Spleen (tissue), 11 donors: ENCODE measurements around the gene RFXANK. TPM values are rescaled to one million over a fixed set of nuclear protein-coding genes. Genes with fewer than 3 reads are reported as not detected.

Experiments used
- DNase-seq: peaks from one replicate; pipeline ENCODE4 v3.0.0-alpha.2; 2020
- H3K27ac ChIP-seq, 8 donors: fragments of 200-600 bp; sonication (generic) in 7 of 8; 1 replicate in 4 of 8; 2 replicates in 4 of 8; pipeline versions ENCODE4 v1.5.0 to v1.8.0; 2016 to 2021; ENCODE audit warnings: inconsistent platforms in 4 of 8, mild to moderate bottlenecking in 4 of 8, moderate library complexity in 1 of 8
- H3K27me3 ChIP-seq, 7 donors: fragments of 200-600 bp; sonication (generic) in 6 of 7; replicated peaks in 1 of 7; 1 replicate in 4 of 7; 2 replicates in 3 of 7; pipeline versions ENCODE4 v1.5.0 to v1.8.0; 2016 to 2021; ENCODE audit warnings: inconsistent platforms in 3 of 7, mild to moderate bottlenecking in 1 of 7
- H3K36me3 ChIP-seq, 6 donors: fragments of 200-600 bp; sonication (generic) in 5 of 6; 1 replicate in 4 of 6; 2 replicates in 2 of 6; pipeline versions ENCODE4 v1.5.0 to v1.8.0; 2016 to 2021; ENCODE audit warnings: inconsistent platforms in 2 of 6
- H3K4me1 ChIP-seq, 6 donors: fragments of 200-600 bp; sonication (generic) in 5 of 6; 1 replicate in 3 of 6; 2 replicates in 3 of 6; pipeline versions ENCODE4 v1.5.0 to v1.8.0; 2016 to 2021; ENCODE audit warnings: inconsistent platforms in 3 of 6
- H3K4me3 ChIP-seq, 8 donors: fragments of 200-600 bp; sonication (generic) in 7 of 8; 1 replicate in 4 of 8; 2 replicates in 4 of 8; pipeline versions ENCODE4 v1.5.0 to v1.8.0; 2016 to 2021; ENCODE audit warnings: inconsistent platforms in 4 of 8, mild to moderate bottlenecking in 4 of 8, moderate library complexity in 2 of 8
- H3K9me3 ChIP-seq, 8 donors: fragments of 200-600 bp; sonication (generic) in 7 of 8; 1 replicate in 4 of 8; 2 replicates in 4 of 8; pipeline versions ENCODE4 v1.5.0 to v1.8.0; 2016 to 2021; ENCODE audit warnings: inconsistent platforms in 4 of 8
- CTCF ChIP-seq, 11 experiments: fragments of 200-600 bp in 7 of 11; fragments of 450-650 bp in 4 of 11; sonication (generic) in 4 of 11; IDR thresholded peaks in 8 of 11; conservative IDR thresholded peaks in 3 of 11; 1 replicate in 7 of 11; 2 replicates in 4 of 11; pipeline versions ENCODE4 v1.4.0 to v1.8.0; 2016 to 2021; ENCODE audit warnings: antibody characterized with exemption in 11 of 11, inconsistent platforms in 4 of 11, mild to moderate bottlenecking in 1 of 11
- POLR2A ChIP-seq, 3 donors: fragments of 450-650 bp; IDR thresholded peaks; one replicate each; pipeline ENCODE4 v1.5.1; 2017; ENCODE audit warnings: antibody characterized with exemption in 3 of 3, mild to moderate bottlenecking in 1 of 3
- POLR2AphosphoS5 ChIP-seq, 3 donors: sonication (generic); formaldehyde crosslinking; IDR thresholded peaks; one replicate each; pipeline ENCODE4 v1.5.1; 2017; ENCODE audit warnings: antibody characterized with exemption in 3 of 3
- WGBS, 5 donors: extraction: QIAGEN DNeasy Blood & Tissue Kit in 3 of 5; methylation state at CpG; one replicate each; pipeline versions ENCODE4 v1.1.5 to v1.1.7; 2013 to 2018; 5-methylcytosine and 5-hydroxymethylcytosine counted together
- intact Hi-C: fragments of 100-400 bp; cut with DNase I; formaldehyde crosslinking; loops from one replicate; pipeline ENCODE4 v1.15.0; 2023; ENCODE audit warnings: low total_unique reads
- polyA plus RNA-seq, 3 donors: library from polyadenylated mRNA; stranded (reverse); fragments of 200-250 nt; gene quantifications; one replicate each; pipeline ENCODE4 v1.2.1, GENCODE V29; 2013
- total RNA-seq, 7 donors: library from RNA; depleted of rRNA in 3 of 7; stranded (reverse); fragments of >200 nt in 3 of 7; fragmentation: NEBNext Ultra II Directional in 4 of 7; extraction: Animal tissue kit (Norgen Biotek cat#: 25700) in 4 of 7; gene quantifications; one replicate each; pipeline versions ENCODE4 v1.1.0 to v1.2.1, GENCODE V29; 2016 to 2021
- donor health status: healthy with polysubstance abuse.
- donor health status: DM: no; HTN: no; CAD: no; lungs with moderate emphysema.
- donor health status: DM: no; HTN: no; CAD: no.
- donor health status: Bipolar disorder and iron deficiency.
- donor health status: healthy.
- donor health status: DM: no; HTN: no; CAD: no.
- donor health status: DM: yes; HTN: yes; CAD: no.

RFXANK gene
- total and polyA plus RNA-seq, 10 donors: 47.4 to 139 (median 75.7) TPM

DNA sequence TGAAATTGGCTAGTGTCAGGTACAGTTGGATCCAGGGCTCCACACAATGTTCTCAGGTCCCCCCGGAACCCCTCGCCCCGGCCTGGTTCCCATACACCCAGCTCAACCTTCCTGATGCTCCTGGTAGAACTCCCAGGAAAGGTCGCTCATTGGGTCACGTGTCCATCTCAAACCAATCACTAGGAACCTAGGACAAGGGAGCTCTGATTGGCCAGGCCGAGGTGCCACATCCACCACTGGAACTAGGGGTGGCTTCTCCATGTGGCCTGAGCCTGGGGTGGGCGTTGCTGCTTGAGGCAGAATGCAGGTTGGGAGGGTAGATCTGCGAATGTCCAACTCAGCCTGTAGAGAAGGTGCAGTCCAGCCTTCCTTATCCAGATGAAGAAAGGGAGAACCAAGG, 15.1 kb upstream of the RFXANK start:
- intact Hi-C loops: no loop called here
- H3K36me3 ChIP-seq: peaks cover 4 to 73% (median 37%) of the 10 kb centered on the region in 6 donors
- no peak overlapping the region for H3K4me3 ChIP-seq
- no peak for DNase-seq
- no peak for TF ChIP-seq POLR2AphosphoS5 (IDR thresholded peaks at IDR 0.05)
- no peak for TF ChIP-seq POLR2A (IDR thresholded peaks at IDR 0.05)
- TF ChIP-seq CTCF (IDR thresholded peaks at IDR 0.05 in 8 of 11, conservative IDR thresholded peaks at IDR 0.05 in 3 of 11): no peak
- no peak overlapping the region for H3K27ac ChIP-seq
- H3K27me3 ChIP-seq: no peaks in the 10 kb centered on the region
- WGBS, 5 donors: 78 to 95% (median 89%) methylated on average over 8 of the region's 8 CpGs
- H3K4me1 ChIP-seq: peaks cover 0 to 42% (median 8%) of the 10 kb centered on the region in 6 donors
- no peaks in the 10 kb centered on the region for H3K9me3 ChIP-seq

DNA sequence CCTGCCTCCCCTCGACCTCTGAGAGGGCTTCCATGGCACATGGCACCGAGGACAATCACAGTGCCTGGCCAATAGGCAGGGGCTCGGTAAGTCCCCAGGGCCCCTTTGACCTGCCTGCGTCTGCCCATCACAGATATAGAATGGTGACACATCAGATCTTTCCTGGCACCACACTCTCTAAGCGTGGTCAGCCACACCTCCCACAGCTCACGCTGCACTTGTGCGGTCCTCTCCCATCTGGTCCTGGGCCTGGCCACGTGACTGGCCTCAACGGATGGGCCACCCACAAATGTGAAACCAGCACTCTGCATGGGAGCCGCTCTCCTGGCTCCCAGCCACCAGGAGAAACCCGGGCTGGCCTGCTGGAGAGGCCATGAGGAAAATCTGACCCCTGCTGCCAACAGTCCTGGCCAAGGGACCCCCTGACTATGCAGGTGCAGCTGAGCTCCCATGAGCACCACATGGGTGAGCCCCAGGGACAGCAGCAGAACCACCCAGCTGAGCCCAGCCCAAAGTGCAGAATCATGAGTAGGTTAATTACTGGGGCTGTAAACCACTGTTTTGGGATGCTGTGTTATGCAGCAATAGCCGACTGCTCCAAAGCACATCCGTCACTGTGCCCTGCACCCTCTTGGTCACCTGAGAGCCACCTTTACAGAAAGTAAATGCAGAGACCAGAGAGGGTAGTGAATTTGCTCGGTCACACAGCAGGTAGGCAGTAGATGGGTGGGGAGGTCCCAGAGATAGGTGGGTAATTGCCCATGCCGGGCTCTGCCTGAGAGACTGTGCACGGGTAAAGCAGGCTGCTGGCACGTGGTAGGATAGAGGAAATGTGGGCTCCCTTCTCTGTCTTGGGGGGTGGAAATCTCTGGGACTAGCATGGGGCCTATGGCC, 12.3 kb upstream of the RFXANK start:
- 82 to 90% (median 85%) methylated on average over 10 to 17 of the region's 17 CpGs for WGBS, 5 donors
- peaks cover 4 to 95% (median 45%) of the 10 kb centered on the region in 6 donors for H3K36me3 ChIP-seq
- no peaks in the 10 kb centered on the region for H3K27me3 ChIP-seq
- no peak overlapping the region for H3K4me3 ChIP-seq
- no peak for DNase-seq
- H3K9me3 ChIP-seq: no peaks in the 10 kb centered on the region
- no peak overlapping the region for H3K27ac ChIP-seq
- TF ChIP-seq CTCF (IDR thresholded peaks at IDR 0.05 in 8 of 11, conservative IDR thresholded peaks at IDR 0.05 in 3 of 11) (no peak), POLR2AphosphoS5 (IDR thresholded peaks at IDR 0.05) (peak in 1 of 3 donors; percentile 20)
- intact Hi-C loops: no loop called here
- peaks cover 0 to 43% (median 7%) of the 10 kb centered on the region in 6 donors for H3K4me1 ChIP-seq

- Histone ChIP-seq H3K4me3 (no peak overlapping the region), H3K9me3 (peaks cover 0 to 7% (median 2%) of the 10 kb centered on the region in 8 donors), H3K27me3 (no peaks in the 10 kb centered on the region), H3K36me3 (peaks cover 4 to 99% (median 53%) of the 10 kb centered on the region in 6 donors), H3K27ac (peak overlapping the region in 6 of 8 donors; percentile 11 to 74 (median 68)), H3K4me1 (peaks cover 0 to 53% (median 11%) of the 10 kb centered on the region in 6 donors)
- intact Hi-C loops: no loop called here
- WGBS, 5 donors: 69 to 91% (median 81%) methylated on average over 9 of the region's 9 CpGs
- TF ChIP-seq POLR2AphosphoS5 (IDR thresholded peaks at IDR 0.05): no peak
- no peak for TF ChIP-seq POLR2A (IDR thresholded peaks at IDR 0.05)
- DNase-seq: no peak
These were observed 10.5 kb upstream of the RFXANK start for GRCh38 chr19:19181488-19181998.

- peaks cover 0 to 79% (median 30%) of the 10 kb centered on the region in 6 donors for H3K36me3 ChIP-seq
- no peak for TF ChIP-seq POLR2A (IDR thresholded peaks at IDR 0.05)
- peak in 2 of 3 donors; percentile 28 to 47 for TF ChIP-seq POLR2AphosphoS5 (IDR thresholded peaks at IDR 0.05)
- TF ChIP-seq CTCF (IDR thresholded peaks at IDR 0.05 in 8 of 11, conservative IDR thresholded peaks at IDR 0.05 in 3 of 11): peak in 9 of 11 experiments; percentile 24 to 71 (median 60)
- peak overlapping the region in 1 of 8 donors; percentile 44 for H3K4me3 ChIP-seq
- H3K27ac ChIP-seq: peak overlapping the region in 7 of 8 donors; percentile 72 to 95 (median 91)
- peaks cover 15 to 91% (median 49%) of the 10 kb centered on the region in 6 donors for H3K4me1 ChIP-seq
- intact Hi-C loops: no loop called here
- 56 to 78% (median 74%) methylated on average over 5 to 9 of the region's 9 CpGs for WGBS, 5 donors
- no peak for DNase-seq
- no peaks in the 10 kb centered on the region for H3K27me3 ChIP-seq
- peaks cover 0 to 10% (median 4%) of the 10 kb centered on the region in 8 donors for H3K9me3 ChIP-seq
These were observed 6.0 kb upstream of the RFXANK start for GRCh38 chr19:19185853-19186740.
